Lower lobe of right lung (tissue), 2 donors: Measurements from ENCODE around the gene TMEM269. TPM values are rescaled to one million over a fixed set of nuclear protein-coding genes. Genes with fewer than 3 reads are reported as not detected.
"Not testable (repeated sequence)": the region's sequence is repeated elsewhere in the genome, so short reads cannot be mapped to it uniquely, and the experiment has no call there.

Source experiments
- ATAC-seq, 2 donors: fragments of 200-7000 bp; cut with Tn5 transposase; one replicate each; pipeline ENCODE4 v1.9.1; 2020 to 2022; ENCODE audit warnings: mild to moderate bottlenecking in 2 of 2, moderate library complexity in 2 of 2
- DNase-seq: peaks from one replicate; pipeline ENCODE4 v3.0.0-alpha.2; 2020
- H3K27ac ChIP-seq: fragments of 200-600 bp; one replicate; pipeline ENCODE4 v1.8.0; 2022
- H3K27me3 ChIP-seq: fragments of 200-600 bp; one replicate; pipeline ENCODE4 v1.8.0; 2022; ENCODE audit warnings: low read depth
- H3K36me3 ChIP-seq: fragments of 200-600 bp; one replicate; pipeline ENCODE4 v1.8.0; 2022; ENCODE audit warnings: mild to moderate bottlenecking
- H3K4me1 ChIP-seq: fragments of 200-600 bp; one replicate; pipeline ENCODE4 v1.8.0; 2022
- H3K4me3 ChIP-seq: fragments of 200-600 bp; one replicate; pipeline ENCODE4 v1.8.0; 2022; ENCODE audit warnings: mild to moderate bottlenecking
- H3K9me3 ChIP-seq: fragments of 200-600 bp; one replicate; pipeline ENCODE4 v1.8.0; 2022
- CTCF ChIP-seq: fragments of 200-600 bp; IDR thresholded peaks from one replicate; pipeline ENCODE4 v1.8.0; 2022; ENCODE audit warnings: antibody characterized with exemption, mild to moderate bottlenecking
- intact Hi-C: fragments of 100-400 bp; cut with DNase I; formaldehyde crosslinking; loops from one replicate; pipeline ENCODE4 v1.11.0; 2022
- total RNA-seq: library from RNA; stranded (reverse); fragmentation: NEBNext Ultra II Directional; extraction: Animal tissue kit (Norgen Biotek cat#: 25700); gene quantifications from one replicate; pipeline ENCODE4 v1.2.1, GENCODE V29; 2021
- donor health status: DM: no; HTN: yes; CAD: no; lungs with severe emphysema.

Gene TMEM269
- total RNA-seq, 1 donor from 2014 or later, result not detected

GRCh38 chr1:42750041-42750440 lies 34.8 kb upstream of the TMEM269 start:
- peaks cover 77% of the 10 kb centered on the region for H3K36me3 ChIP-seq
- H3K4me1 ChIP-seq, result no peaks in the 10 kb centered on the region
- H3K9me3 ChIP-seq, result no peaks in the 10 kb centered on the region
- no peak overlapping the region for H3K27ac ChIP-seq
- TF ChIP-seq CTCF, result no peak
- no peaks in the 10 kb centered on the region for H3K27me3 ChIP-seq
- no peak for DNase-seq
- intact Hi-C loops, result no loop called here
- no peak overlapping the region for H3K4me3 ChIP-seq
- ATAC-seq, result no peak

- H3K4me1 ChIP-seq, intact Hi-C loops, H3K27ac ChIP-seq, DNase-seq, H3K4me3 ChIP-seq, H3K9me3 ChIP-seq, ATAC-seq, H3K27me3 ChIP-seq: not testable (repeated sequence)
- peaks cover 83% of the 10 kb centered on the region for H3K36me3 ChIP-seq
These were observed 33.2 kb upstream of the TMEM269 start for GRCh38 chr1:42751511-42752070.

- Histone ChIP-seq H3K27ac (no peak overlapping the region), H3K9me3 (no peaks in the 10 kb centered on the region), H3K4me1 (no peaks in the 10 kb centered on the region), H3K27me3 (no peaks in the 10 kb centered on the region), H3K36me3 (peaks cover 84% of the 10 kb centered on the region), H3K4me3 (no peak overlapping the region)
- TF ChIP-seq CTCF, result no peak
- no peak for DNase-seq
- no peak for ATAC-seq
- intact Hi-C loops, result no loop called here
These were observed 32.5 kb upstream of the TMEM269 start for GRCh38 chr1:42752284-42752683.

GRCh38 chr1:42753070-42753469 lies 31.7 kb upstream of the TMEM269 start:
- no peak for TF ChIP-seq CTCF
- Histone ChIP-seq H3K36me3 (peaks cover 87% of the 10 kb centered on the region), H3K27me3 (no peaks in the 10 kb centered on the region), H3K4me3 (no peak overlapping the region), H3K4me1 (no peaks in the 10 kb centered on the region), H3K27ac (no peak overlapping the region), H3K9me3 (no peaks in the 10 kb centered on the region)
- ATAC-seq (no peak), DNase-seq (no peak)
- intact Hi-C loops, result no loop called here

- Histone ChIP-seq H3K4me3 (no peak overlapping the region), H3K4me1 (peaks cover 7% of the 10 kb centered on the region), H3K9me3 (no peaks in the 10 kb centered on the region), H3K27ac (no peak overlapping the region), H3K36me3 (peaks cover 94% of the 10 kb centered on the region), H3K27me3 (no peaks in the 10 kb centered on the region)
- ATAC-seq (peak; percentile 56 to 76), DNase-seq (no peak)
- intact Hi-C loops, result no loop called here
- peak; percentile 62 for TF ChIP-seq CTCF
These were observed 27.6 kb upstream of the TMEM269 start for GRCh38 chr1:42756956-42757891.

GRCh38 chr1:42757892-42758275 lies 26.9 kb upstream of the TMEM269 start:
- no peaks in the 10 kb centered on the region for H3K27me3 ChIP-seq
- H3K27ac ChIP-seq, result no peak overlapping the region
- H3K36me3 ChIP-seq, result peaks cover 91% of the 10 kb centered on the region
- intact Hi-C loops, result no loop called here
- TF ChIP-seq CTCF, result no peak
- DNase-seq (no peak), ATAC-seq (no peak)
- H3K4me3 ChIP-seq, result no peak overlapping the region
- peaks cover 13% of the 10 kb centered on the region for H3K4me1 ChIP-seq
- H3K9me3 ChIP-seq, result no peaks in the 10 kb centered on the region
